ENCODE data around the gene MCMBP.
"Not testable (repeated sequence)": the region's sequence is repeated elsewhere in the genome, so short reads cannot be mapped to it uniquely, and the experiment has no call there.

Gene MCMBP

DNA sequence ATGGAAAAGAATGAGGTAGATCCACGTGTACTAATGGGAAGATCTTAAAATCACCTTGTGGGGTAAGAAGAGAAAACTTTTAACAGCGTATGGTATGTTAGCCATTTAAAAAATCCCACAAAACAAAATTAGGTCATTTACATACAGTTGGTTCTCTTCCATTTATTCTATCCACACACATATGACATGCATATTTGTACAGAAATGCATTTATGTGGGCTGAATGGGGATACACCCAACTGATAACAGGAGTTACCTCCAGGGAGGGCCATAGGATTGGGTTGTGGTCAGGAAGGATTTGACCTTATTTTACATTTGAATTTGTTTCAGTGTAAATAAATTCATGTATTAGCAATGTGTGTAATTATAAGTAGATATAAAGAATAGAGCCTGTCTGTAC, 71.5 kb downstream of the MCMBP start:
- TF ChIP-seq SUZ12 (IDR thresholded peaks at IDR 0.05; ENCODE audit: extremely low read depth, insufficient read depth, insufficient read length) (no peak), ZNF274 (IDR thresholded peaks at IDR 0.05; ENCODE audit: low read depth, low read length) (no peak), YY1 (IDR thresholded peaks at IDR 0.05; ENCODE audit: insufficient read depth, insufficient read length) (no peak)
- no peaks in the 10 kb centered on the region for H3K9me3 ChIP-seq (ENCODE audit: insufficient read depth, low read length)
- H3K36me3 ChIP-seq (ENCODE audit: insufficient read depth, insufficient read length, low read length), result peaks cover 21% of the 10 kb centered on the region
- H3K9ac ChIP-seq (ENCODE audit: insufficient read length, low read depth), result no peak overlapping the region
- no peak for DNase-seq (ENCODE audit: low read depth, low spot score)
- no peak overlapping the region for H3K4me3 ChIP-seq (ENCODE audit: insufficient read length, low read depth)
- no peaks in the 10 kb centered on the region for H3K27me3 ChIP-seq (ENCODE audit: insufficient read depth, insufficient read length)
- no peaks in the 10 kb centered on the region for H3K4me1 ChIP-seq (ENCODE audit: insufficient read depth, insufficient read length)

DNA sequence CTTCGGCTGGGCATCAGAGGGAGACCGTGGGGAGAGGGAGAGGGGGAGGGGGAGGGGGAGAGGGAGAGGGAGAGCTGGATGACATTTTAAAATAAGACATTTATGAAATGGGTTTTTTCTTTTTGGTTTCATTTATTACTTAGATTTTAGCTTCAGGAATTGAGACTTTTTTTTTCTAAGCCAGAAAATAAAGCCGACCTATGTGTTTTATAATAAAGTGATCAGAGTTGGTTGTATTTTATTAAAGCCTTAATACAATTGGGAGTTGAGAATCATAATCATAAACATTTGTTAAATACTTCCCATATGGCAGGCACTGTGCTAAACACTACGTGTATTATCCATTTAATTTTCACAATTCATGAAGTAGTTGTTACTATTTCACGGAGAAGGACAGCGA, 76.6 kb downstream of the MCMBP start:
- Histone ChIP-seq H3K4me1 (ENCODE audit: insufficient read depth, insufficient read length) (no peaks in the 10 kb centered on the region), H3K36me3 (ENCODE audit: insufficient read depth, insufficient read length, low read length) (peaks cover 11% of the 10 kb centered on the region), H3K9ac (ENCODE audit: insufficient read length, low read depth) (no peak overlapping the region), H3K9me3 (ENCODE audit: insufficient read depth, low read length) (no peaks in the 10 kb centered on the region), H3K27me3 (ENCODE audit: insufficient read depth, insufficient read length) (no peaks in the 10 kb centered on the region), H3K4me3 (ENCODE audit: insufficient read length, low read depth) (no peak overlapping the region)
- DNase-seq (ENCODE audit: low read depth, low spot score), result no peak
- no peak for TF ChIP-seq SUZ12 (IDR thresholded peaks at IDR 0.05; ENCODE audit: extremely low read depth, insufficient read depth, insufficient read length)
- no peak for TF ChIP-seq ZNF274 (IDR thresholded peaks at IDR 0.05; ENCODE audit: low read depth, low read length)
- no peak for TF ChIP-seq YY1 (IDR thresholded peaks at IDR 0.05; ENCODE audit: insufficient read depth, insufficient read length)

DNA sequence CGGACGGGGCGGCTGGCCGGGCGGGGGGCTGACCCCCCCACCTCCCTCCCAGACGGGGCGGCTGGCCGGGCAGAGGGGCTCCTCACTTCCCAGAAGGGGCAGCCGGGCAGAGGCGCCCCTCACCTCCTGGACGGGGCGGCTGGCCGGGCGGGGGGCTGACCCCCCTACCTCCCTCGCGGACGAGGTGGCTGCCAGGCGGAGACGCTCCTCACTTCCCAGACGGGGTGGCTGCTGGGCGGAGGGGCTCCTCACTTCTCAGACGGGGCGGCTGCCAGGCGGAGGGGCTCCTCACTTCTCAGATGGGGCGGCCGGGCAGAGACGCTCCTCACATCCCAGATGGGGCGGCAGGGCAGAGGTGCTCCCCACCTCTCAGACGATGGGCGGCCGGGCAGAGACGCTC, 77.5 kb downstream of the MCMBP start:
- not testable (repeated sequence) for H3K9me3 ChIP-seq (ENCODE audit: insufficient read depth, low read length); H3K9ac ChIP-seq (ENCODE audit: insufficient read length, low read depth); H3K4me3 ChIP-seq (ENCODE audit: insufficient read length, low read depth); DNase-seq (ENCODE audit: low read depth, low spot score); H3K27me3 ChIP-seq (ENCODE audit: insufficient read depth, insufficient read length); H3K4me1 ChIP-seq (ENCODE audit: insufficient read depth, insufficient read length)
- peaks cover 11% of the 10 kb centered on the region for H3K36me3 ChIP-seq (ENCODE audit: insufficient read depth, insufficient read length, low read length)

DNA sequence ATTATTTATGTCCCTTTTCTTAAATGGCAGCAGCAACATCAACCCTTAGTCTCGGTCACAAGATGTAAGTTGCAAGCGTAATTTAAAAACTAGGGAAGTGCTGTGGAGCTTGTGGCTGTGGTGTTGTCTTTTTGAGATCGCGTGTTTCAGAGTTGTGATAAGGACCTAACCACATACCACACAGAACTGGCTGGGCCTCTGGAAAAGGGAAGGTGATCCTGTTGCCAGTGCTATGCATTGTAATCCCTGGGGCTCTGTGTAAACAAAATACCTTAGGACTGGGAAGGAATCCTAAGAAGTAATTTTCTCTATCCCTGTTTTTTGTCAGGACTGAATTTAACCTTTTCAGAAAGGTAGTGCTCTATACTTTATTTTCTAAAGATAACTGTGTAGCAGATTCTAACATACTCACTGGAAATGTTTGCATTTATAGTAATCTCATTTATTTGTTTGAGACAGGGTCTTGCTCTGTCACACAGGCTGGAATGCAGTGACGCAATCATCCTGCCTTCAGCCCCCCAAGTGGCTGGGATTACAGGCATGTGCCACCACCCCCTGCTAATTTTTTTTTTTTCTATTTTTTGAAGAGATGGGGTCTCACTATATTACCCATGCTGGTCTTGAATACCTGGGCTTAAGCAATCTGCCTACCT, 86.4 kb downstream of the MCMBP start:
- H3K4me1 ChIP-seq (ENCODE audit: insufficient read depth, insufficient read length), result peaks cover 3% of the 10 kb centered on the region
- DNase-seq (ENCODE audit: low read depth, low spot score), result peak; percentile 64
- H3K9me3 ChIP-seq (ENCODE audit: insufficient read depth, low read length), result no peaks in the 10 kb centered on the region
- TF ChIP-seq SUZ12 (IDR thresholded peaks at IDR 0.05; ENCODE audit: extremely low read depth, insufficient read depth, insufficient read length) (no peak), YY1 (IDR thresholded peaks at IDR 0.05; ENCODE audit: insufficient read depth, insufficient read length) (no peak), ZNF274 (IDR thresholded peaks at IDR 0.05; ENCODE audit: low read depth, low read length) (no peak)
- no peaks in the 10 kb centered on the region for H3K27me3 ChIP-seq (ENCODE audit: insufficient read depth, insufficient read length)
- H3K4me3 ChIP-seq (ENCODE audit: insufficient read length, low read depth), result no peak overlapping the region
- H3K36me3 ChIP-seq (ENCODE audit: insufficient read depth, insufficient read length, low read length), result no peaks in the 10 kb centered on the region
- no peak overlapping the region for H3K9ac ChIP-seq (ENCODE audit: insufficient read length, low read depth)

DNA sequence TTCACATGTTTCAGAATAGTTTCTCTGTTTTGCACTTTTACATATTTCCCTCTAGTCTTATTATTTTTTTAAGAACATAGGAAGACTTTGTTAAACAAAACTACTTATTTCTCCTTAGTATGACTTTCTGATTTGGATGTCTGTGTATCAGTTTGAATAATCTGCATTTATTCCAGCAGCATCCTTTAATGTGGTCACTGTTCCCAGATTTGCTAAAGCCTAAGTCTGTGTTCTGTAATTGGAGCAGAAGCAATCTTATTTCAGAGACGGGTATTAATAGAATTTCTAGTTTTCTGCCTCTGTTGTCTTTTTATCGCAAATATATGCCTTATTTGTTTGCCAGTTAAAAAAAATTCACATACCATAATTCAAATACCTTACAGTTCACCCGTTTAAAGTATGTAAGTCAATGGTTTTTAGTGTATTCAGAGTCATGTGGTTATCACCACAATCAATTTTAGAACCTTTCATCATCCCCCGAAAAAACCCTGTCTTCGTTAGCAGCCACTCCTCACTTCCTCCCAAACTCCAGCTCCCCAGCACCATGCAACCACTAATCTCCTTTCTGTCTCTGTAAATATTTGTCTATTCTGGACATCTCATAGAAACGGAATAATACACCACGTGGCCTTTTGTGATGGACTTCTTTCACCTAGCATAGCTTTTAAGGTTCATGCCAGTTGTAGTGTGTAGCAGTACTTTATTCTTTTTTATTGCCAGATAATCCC, 88.1 kb downstream of the MCMBP start:
- Histone ChIP-seq H3K9me3 (ENCODE audit: insufficient read depth, low read length) (no peaks in the 10 kb centered on the region), H3K4me3 (ENCODE audit: insufficient read length, low read depth) (no peak overlapping the region), H3K9ac (ENCODE audit: insufficient read length, low read depth) (no peak overlapping the region), H3K4me1 (ENCODE audit: insufficient read depth, insufficient read length) (peaks cover 3% of the 10 kb centered on the region), H3K36me3 (ENCODE audit: insufficient read depth, insufficient read length, low read length) (no peaks in the 10 kb centered on the region), H3K27me3 (ENCODE audit: insufficient read depth, insufficient read length) (no peaks in the 10 kb centered on the region)
- no peak for DNase-seq (ENCODE audit: low read depth, low spot score)
- TF ChIP-seq SUZ12 (IDR thresholded peaks at IDR 0.05; ENCODE audit: extremely low read depth, insufficient read depth, insufficient read length) (no peak), YY1 (IDR thresholded peaks at IDR 0.05; ENCODE audit: insufficient read depth, insufficient read length) (no peak), ZNF274 (IDR thresholded peaks at IDR 0.05; ENCODE audit: low read depth, low read length) (no peak)

DNA sequence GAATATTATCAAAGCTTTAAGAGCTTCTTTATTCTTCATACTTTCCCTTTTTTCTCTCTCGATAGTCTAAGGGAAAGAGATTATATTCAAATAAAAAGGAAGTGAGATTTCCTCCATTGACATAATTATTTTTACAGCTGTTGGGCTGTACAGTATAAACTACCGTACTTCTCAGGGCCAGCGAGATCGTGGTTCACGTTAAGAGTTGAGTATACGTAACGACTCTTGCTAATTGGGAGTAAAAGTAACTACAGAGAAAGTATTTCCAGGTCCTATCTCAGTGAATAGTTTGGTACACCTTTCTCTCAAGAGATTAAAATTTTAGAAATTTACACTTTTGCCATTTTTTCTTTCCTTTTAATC, 89.0 kb downstream of the MCMBP start:
- no peak overlapping the region for H3K9ac ChIP-seq (ENCODE audit: insufficient read length, low read depth)
- peaks cover 3% of the 10 kb centered on the region for H3K4me1 ChIP-seq (ENCODE audit: insufficient read depth, insufficient read length)
- no peak for DNase-seq (ENCODE audit: low read depth, low spot score)
- TF ChIP-seq YY1 (IDR thresholded peaks at IDR 0.05; ENCODE audit: insufficient read depth, insufficient read length) (no peak), SUZ12 (IDR thresholded peaks at IDR 0.05; ENCODE audit: extremely low read depth, insufficient read depth, insufficient read length) (no peak), ZNF274 (IDR thresholded peaks at IDR 0.05; ENCODE audit: low read depth, low read length) (no peak)
- no peaks in the 10 kb centered on the region for H3K27me3 ChIP-seq (ENCODE audit: insufficient read depth, insufficient read length)
- no peaks in the 10 kb centered on the region for H3K9me3 ChIP-seq (ENCODE audit: insufficient read depth, low read length)
- no peaks in the 10 kb centered on the region for H3K36me3 ChIP-seq (ENCODE audit: insufficient read depth, insufficient read length, low read length)
- H3K4me3 ChIP-seq (ENCODE audit: insufficient read length, low read depth), result no peak overlapping the region

DNA sequence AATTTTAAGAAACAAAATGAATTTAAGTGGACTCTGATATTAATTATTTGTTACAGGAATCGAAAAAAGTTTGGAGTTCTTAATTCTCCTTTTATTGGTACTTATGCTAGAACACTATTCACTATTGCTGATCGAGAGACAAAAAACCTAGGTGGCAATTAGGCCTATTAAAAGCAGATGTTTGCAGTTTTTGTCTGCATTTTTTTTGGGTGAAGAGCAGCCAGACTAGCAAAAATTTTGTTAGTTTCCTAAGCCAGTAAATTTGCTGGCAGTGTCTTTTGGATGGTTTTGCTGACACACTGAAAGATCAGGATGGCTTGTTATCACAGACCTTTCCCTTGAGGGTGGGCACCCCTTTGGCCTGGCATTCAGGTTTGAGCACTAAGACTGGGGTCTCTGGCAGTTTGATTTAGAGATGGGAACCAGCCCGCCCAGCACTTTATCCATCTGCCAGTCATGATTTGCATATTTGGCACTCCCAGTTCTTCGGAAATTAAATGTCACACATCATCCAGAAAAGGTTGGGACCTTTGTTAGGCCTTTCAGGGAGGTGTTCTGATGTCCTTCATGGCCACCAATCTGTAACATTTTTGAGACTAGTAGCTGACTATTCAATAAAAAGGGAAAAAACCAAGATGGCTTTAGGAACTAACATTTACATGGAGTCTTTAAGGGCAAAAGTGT, 89.5 kb downstream of the MCMBP start:
- Histone ChIP-seq H3K4me3 (ENCODE audit: insufficient read length, low read depth) (no peak overlapping the region), H3K9ac (ENCODE audit: insufficient read length, low read depth) (no peak overlapping the region)
- DNase-seq (ENCODE audit: low read depth, low spot score), result no peak

More for the DNA sequence above, 89.5 kb downstream of the MCMBP start:
- no peaks in the 10 kb centered on the region for H3K36me3 ChIP-seq (ENCODE audit: insufficient read depth, insufficient read length, low read length)
- no peaks in the 10 kb centered on the region for H3K9me3 ChIP-seq (ENCODE audit: insufficient read depth, low read length)
- peaks cover 3% of the 10 kb centered on the region for H3K4me1 ChIP-seq (ENCODE audit: insufficient read depth, insufficient read length)
- H3K27me3 ChIP-seq (ENCODE audit: insufficient read depth, insufficient read length), result no peaks in the 10 kb centered on the region
- TF ChIP-seq YY1 (IDR thresholded peaks at IDR 0.05; ENCODE audit: insufficient read depth, insufficient read length) (no peak), ZNF274 (IDR thresholded peaks at IDR 0.05; ENCODE audit: low read depth, low read length) (no peak), SUZ12 (IDR thresholded peaks at IDR 0.05; ENCODE audit: extremely low read depth, insufficient read depth, insufficient read length) (no peak)

Measured in NT2/D1 (cell line).